HG03280 (cell line): ENCODE measurements around the gene IGF1.
"Not testable (repeated sequence)": the region's sequence is repeated elsewhere in the genome, so short reads cannot be mapped to it uniquely, and the experiment has no call there.

Experiments
- ATAC-seq: cut with Tn5 transposase; IDR thresholded peaks from one replicate; pipeline ENCODE4 v1.9.1; 2021; ENCODE audit warnings: mild to moderate bottlenecking, moderate library complexity; ENCODE audit not compliant: unreplicated experiment

Gene IGF1

DNA sequence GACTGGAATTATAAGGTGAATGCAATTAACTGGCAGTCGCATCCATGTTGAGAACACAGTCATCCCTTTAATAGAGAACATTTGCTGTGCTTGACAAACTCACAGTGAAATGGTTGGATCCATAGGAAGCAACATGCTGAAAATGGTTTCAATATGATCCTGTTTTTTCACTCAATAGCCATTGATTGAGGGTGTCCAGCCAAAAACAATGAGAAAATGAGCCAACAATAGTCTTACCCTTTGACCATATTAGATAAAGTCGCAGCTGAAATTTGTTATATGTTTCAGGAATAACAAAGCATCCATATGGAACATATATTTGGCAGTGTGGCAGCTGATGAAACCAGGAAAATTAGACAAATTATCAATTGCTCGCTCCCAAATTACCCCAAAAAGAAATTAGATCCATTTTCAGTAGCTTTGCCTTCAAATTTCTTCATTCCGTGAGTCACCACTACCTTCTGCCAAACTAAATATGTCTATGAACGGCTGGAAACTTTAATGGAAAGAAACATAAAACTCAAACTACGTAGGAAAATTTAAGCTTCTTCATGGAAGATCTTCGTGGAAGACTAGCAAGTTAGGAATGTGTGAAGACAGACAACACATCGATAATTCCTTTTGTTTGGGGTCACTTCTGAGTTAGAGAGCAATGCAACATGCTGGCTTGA lies 17.4 kb downstream of the IGF1 start:
- ATAC-seq, result no peak

DNA sequence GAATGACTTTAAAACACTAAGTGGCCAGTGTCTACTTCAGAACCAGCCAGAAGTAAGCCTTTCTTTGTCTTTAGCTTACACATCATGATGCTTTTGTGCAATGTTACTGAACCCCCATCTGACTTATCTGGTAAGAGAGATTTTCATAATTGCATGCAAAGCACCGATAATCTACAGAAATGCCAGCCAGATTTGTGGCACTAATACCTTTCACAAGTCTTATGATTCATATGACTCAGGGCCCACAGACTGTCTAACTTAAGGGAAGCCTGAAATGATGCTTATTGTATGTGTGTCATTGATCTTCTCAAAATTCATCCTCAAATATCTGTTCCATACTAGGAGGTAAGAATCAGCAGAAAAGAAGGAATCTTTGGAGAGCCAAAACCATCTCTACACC lies 18.0 kb downstream of the IGF1 start:
- ATAC-seq, result no peak

DNA sequence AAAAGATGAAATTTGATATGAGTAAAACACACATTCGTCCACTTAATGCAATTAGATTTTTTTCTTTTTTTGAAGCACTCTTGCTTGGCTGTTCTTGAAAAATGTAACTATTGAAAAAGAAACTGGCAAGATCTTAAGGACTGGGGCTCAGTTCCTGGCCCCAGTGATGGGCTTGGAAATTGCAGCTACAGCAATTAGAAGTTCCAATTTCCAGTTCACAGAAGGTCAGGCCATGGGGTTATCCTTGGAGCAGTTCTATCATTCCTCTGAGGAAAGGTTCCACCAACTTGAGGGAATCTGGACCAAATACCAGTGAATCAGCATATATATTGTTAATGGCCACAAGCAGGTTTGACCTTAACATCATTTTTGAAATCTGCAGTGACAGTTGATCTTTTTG lies 18.9 kb downstream of the IGF1 start:
- ATAC-seq, result no peak

DNA sequence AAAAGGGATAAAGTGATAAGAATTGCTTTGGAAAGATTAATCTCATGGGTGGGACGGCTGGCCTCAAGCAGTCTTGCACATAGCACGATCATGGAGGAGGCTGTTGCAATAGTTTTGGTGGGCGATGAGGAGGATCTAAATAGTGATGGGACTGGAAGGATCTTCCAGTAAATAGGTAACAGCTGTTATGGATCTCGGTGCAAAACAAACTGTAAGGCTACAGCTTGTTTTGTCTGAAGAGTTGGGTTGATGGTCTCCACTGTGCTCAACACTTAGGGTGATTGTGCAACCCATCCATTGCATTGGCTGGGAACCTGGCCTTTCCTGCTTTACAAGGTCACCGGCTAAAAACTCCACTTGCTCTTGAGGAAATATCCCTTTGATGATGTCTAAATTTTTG lies 21.0 kb downstream of the IGF1 start:
- ATAC-seq, result no peak

DNA sequence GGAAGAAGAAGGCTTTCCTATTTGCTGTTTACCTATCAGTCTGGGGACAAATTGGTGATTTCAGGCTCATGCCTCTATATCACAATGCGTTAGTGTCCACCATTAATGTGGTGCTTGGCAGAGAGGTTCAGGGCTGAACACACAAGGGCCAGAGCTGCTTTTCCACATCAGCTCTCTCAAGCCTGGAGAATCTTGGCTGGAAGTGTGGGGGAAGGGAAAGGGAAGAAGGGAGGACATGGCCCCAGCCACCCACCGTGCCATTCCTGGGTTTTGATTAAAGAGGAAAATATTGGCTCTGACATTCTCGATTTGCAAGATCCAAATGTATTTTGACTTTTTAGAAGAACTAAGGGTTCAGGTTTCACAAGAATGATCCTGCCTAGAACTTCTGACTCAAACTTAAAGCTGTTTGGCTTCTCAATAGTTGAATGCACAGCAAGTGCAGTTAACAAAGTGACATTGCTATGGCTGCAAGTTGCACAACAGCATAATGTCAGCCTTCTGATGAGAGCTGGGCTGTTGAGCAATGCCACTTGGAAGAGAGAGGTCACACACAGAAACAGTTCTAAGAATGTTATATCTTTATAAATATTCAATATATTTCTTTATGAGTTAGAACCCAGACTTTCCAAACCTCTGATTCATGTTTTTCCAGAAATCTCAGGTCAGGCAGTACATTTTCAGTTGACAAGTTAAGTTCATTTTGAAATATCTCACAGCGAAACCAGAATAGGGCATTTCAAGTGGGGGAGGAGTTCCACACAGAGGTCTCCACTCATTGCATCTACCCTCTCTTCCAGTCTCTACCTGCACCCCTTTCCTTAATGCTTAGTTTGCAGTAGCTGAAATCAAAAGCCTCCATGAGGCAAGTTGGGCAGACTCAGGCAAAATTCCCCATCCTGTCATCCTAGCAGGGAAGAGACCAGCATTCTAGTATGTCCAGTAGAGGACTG lies 25.3 kb downstream of the IGF1 start:
- no peak for ATAC-seq

DNA sequence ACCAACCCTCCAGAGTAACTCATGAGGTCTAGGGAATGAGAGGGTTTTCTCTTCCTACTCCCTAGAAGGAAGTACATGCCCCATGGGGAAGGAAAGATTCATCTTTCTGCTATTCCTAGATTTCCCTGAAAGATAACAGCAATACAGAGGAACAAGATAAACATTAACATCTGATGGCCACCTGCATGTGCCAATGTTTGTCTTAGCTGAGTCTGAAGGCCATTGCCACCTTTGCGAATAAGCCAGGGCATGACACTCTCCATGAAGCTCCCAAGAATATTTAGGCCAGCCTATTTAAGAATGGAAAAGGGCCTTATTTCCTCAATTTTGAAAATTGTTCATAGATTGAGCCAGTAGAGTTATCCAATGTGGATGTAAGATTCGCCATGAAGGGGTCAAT lies 26.0 kb downstream of the IGF1 start:
- ATAC-seq, result no peak

DNA sequence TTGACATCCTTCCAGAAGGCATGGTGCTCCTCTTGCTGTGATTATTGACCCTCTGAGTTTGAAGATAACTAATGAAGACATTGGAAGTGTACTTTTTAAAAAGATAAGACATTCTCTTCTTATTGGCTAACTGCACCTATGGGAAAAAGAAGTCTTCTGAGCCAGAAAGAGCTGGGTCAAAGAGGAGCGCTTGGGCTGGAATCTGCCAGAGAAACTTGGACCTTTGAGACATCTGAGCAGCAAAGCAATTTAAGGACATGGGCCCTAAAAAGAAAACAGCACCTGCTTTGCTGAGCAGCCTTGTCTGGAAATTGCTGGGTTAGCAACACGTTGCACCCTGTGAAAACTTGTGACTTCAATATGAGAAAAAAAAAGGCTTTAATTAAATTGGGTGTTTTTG lies 27.8 kb downstream of the IGF1 start:
- ATAC-seq, result no peak

DNA sequence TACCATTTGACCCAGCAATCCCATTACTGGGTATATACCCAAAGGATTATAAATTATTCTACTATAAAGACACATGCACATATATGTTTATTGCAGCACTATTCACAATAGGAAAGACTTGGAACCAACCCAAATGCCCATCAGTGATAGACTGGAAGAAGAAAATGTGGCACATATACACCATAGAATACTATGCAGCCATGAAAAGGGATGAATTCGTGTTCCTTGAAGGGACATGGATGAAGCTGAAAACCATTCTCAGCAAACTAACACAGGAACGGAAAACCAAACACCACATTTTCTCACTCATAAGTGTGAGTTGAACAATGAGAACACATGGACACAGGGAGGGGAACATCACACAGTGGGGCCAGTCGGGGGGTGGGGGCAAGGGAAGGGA lies 31.3 kb downstream of the IGF1 start:
- not testable (repeated sequence) for ATAC-seq

DNA sequence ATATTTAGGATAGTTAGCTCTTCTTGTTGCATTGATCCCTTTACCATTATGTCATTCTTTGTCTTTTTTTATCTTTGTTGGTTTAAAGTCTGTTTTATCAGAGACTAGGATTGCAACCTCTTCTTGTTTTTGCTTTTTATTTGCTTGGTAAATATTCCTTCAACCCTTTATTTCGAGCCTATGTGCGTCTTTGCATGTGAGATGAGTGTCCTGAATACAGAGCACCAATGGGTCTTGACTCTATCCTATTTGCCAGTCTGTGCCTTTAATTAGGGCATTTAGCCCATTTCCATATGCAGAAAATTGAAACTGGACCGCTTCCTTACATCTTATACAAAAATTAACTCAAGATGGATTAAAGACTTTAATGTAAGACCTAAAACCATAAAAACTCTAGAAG lies 32.9 kb downstream of the IGF1 start:
- ATAC-seq, result not testable (repeated sequence)

DNA sequence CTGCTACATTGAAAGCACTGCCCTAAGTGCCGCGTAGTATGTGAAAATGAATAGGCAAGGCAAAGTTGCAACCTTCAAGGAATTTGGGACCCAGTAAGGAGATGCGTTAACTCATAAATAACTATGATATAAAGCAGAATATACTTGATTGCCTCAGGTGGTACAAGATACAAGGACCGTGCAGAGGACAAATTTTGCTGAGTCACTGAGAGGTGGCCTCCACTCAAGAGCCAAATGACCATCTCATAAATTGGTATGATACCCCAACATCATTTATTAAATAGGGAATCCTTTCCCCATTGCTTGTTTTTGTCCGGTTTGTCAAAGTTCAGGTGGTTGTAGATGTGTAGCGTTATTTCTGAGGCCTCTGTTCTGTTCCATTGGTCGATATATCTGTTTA lies 35.7 kb downstream of the IGF1 start:
- ATAC-seq, result no peak

DNA sequence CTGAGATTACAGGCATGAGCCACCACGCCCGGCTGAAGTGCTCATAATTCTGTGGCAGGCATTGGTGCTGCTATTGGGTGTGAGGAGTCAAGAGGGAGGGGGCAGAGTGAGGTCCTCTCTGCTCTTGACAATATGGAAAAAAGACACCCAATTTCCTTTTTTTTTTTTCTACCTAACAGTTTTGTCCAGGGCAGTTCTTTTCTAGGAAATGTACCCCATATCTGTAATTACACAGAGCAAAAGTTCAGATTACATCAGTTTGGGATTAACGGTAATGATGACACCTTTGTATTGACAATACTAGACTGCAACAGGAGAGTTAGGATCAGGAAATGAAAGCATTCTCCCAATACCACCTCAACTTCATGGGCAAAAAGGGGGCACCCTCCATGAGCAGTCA lies 36.3 kb downstream of the IGF1 start:
- ATAC-seq, result no peak

DNA sequence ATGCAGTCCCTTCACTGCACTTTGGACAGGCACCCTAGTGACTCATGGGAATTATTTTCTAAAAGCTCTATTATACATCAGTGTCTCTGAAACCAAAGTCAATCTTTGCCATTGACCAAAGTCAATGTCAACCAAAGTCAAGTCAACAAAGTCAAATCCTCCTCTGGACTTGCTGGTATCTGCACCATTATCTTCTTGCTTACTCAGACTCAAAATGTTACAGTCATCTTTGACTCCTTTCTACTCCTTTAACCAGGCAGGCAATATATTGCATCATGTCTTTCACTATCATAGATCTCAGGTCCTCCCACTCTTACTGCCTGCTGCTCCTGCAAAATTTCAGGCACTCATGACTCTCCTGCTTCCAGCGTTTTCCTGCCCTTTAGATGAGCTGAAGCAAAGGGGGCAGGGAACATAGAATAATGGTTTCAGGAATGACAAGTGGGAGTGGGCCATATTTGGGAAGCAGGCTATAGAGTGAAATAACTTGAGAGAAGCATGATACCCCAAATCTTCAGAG lies 39.2 kb downstream of the IGF1 start:
- no peak for ATAC-seq

DNA sequence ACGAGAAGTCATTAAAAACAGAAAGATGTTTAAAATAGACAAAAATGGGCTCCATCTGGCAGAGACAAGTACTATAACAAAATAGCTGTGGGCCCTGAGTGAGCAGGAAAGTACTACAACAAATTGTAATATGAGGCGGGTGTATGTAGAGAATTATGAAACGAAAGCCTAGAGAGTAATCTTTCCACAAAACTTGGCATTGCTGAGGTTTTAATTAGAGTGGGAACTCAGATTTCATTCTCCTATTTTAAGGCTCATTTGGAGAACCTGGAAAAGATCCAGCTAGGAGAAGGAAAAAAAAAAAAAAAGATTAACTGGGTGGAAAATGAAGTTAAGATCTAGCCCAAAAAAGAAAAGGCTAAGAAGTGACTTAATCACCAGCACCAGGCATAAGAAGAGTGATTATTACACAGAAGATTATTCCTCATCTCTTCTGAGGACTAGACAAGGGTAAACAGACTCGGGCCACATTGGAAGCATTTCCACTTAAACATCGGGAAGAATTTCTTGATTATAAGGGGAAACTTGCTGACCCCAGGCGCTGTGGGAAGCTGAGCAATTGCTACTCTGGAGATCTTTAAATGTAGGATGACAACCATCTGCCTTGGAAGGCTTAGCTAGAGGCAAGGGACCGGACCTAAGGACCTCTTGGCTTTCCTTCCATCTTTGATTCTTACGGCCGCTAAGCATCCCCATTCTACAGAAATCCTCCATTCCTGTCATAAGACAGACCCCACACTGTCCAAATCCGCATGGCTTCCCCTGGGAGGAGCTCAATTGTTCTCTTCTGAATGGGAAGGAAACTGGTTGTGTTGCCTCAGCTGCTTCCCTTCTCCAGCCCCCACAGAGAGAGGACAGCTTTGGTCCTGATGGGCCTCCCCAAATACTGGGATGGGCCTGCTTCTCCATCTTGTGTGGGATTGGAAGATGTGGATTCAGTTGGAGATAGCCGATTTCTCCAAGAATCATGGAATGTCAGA lies 40.6 kb downstream of the IGF1 start:
- no peak for ATAC-seq

DNA sequence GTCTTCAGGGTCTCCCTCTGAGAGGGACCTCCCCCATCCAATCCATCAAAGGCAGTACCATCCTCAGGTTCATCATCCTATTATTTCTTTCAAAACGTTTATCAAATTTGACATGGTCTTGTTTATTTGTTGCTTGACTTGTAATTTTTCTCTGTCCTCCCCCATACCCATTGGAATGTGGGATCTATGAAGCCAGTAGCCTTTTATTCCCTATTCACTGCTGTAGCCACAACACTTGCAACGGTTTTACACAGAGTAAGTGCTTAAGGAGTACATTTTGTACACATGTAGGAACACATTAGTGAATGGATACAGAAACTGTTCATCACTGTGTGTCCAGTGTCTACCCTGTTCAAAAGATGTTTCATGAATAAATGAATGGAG lies 41.5 kb downstream of the IGF1 start:
- no peak for ATAC-seq

DNA sequence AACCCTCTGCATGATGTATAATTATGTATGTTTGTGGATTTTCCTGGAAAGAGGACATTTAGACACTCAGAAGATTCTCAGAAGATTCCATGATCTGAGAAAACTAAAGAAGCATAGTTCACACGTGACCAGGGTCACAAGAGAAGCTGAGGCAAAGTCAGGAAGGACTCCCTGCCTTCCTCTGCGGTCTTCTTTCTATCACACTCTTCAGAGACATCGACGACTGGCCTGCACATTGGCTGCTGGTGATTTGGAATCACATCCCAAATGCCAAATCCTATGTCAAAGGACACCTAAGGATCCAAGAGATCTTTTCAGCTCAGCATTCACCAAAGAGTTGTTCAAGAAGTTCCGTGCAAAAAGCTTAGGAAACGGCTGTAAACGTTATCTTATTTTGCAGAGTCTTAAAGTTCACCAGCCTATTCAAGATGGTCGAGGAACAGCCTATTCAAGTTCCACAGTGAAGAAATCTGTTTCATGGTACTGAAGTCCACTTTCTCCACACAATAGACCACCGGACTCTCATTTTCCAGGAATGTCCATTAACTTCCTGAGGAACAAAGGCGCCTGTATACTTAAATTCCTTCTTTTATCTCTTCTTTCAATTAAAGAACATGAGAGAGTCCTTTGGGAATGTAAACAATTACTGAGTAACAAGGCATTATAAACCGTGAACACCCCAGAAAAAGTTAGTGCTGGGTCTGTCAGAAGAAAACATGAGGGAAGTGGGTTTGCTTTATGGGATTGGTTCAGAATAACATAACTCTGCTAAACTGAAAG lies 42.1 kb downstream of the IGF1 start:
- ATAC-seq, result no peak

DNA sequence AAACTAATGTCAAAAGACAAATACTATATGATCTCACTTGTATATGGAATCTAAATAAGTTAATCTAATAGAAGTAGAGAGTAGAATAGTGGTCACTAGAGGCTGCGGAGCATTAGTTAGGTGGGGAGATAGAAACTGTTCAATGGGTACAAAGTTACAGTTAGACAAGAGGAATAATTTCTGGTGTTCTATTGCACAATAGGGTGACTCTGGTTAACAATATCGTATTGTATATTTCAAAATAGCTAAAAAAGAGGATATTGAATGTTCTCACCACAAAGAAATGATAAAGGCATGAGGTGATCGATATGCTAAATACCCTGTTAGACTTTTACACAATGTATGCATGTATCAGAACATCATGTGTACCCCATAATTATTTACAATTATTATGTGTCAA lies 42.9 kb downstream of the IGF1 start:
- ATAC-seq, result no peak

DNA sequence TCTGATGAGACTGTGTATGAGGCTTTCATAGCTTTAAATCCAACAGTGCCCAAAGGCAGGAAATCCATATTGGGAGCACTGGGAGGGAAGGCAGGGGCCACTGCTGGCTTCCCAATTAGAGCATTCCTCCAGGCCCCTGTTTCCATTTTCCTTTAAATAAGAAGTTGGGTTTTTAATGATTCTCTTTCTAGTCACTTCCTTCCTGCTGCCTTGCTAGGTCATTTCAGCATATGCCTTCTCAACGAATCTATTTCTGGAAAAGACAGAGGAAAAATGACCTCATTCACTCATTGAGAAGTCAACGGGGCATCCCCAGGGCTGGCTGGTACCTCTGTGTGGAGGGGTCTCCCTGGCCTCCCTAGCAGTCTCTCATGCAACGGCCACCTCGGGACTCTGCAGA lies 43.5 kb downstream of the IGF1 start:
- ATAC-seq, result no peak

DNA sequence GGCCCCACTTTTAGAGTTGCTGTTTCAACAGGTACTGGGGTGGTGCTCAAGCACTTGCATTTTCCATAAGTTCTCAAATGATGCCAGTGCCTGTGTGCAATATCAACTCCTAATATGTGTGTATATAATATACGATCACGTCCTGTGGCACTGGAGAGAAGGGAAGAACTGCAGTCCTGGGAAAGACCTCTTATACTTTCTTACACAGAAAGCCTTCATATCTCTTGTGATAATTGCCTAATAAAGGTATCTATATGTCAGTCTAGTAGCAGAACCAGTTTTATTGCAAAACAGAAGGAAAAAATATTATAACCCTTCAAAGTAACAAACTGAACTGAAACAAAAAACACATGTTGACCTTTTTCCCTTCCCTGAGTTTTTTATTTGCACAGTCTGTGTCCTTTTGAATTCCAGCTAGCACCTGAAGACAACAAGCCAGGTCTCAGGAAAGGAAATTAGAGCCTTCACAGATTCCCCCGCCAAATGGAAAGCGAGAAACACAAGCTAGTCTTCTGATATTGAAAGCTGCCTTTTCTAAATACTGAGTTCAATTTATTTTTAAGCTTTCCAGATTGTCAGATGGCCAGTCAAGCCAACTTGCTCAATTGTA lies 44.4 kb downstream of the IGF1 start:
- ATAC-seq, result no peak

DNA sequence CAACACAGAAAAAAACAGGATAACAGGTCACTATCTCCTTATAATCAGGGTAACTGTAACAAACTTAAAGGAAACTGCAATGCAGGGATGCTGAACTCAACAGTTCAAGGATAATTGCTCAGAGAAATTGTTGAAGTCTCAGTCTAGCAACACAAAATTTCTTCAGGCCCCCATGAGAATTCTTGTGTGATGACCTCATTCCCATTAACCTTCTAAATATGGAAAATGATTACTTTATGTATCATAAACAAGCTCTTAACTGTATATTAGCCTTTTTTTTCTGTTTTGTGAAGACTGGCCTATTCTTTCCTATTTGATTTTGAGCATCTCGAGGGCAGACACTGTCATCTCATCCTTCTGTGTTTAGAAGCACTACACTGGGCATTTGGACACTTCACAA lies 47.1 kb downstream of the IGF1 start:
- ATAC-seq, result no peak

DNA sequence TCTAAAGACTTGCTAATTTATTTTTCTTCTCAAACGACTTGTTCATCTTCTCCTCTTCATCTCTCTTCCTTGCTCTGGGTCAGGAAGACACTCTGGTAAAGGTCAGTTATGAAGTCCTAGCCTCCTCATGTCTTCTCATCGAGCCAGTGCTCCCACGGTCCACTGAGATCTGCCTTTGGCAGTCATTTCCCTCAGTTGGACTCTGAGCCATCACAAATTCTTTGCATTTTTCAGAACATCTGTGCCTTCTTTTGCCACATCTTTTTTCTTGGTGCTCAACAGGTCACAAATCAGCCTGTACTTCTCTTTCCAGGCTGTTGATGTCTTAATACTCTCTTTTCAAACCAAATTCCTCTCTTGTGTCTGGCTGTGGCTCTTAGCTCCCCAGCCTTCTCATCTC lies 49.7 kb downstream of the IGF1 start:
- ATAC-seq, result no peak
